SK-N-MC (cell line): ENCODE measurements around the gene FSD1L.
A peak's percentile ranks its signal among the peaks of the same experiment; 100 is the strongest.

Source experiments
- DNase-seq: peaks from one replicate; pipeline ENCODE4 v3.0.0-alpha.2; 2011; ENCODE audit warnings: low read depth, low spot score
- H3K27ac ChIP-seq: fragments of 200-600 bp; sonication (generic); 2 replicates; pipeline ENCODE4 v1.5.1; 2016; ENCODE audit warnings: mixed run types
- H3K36me3 ChIP-seq: fragments of 200-600 bp; sonication (generic); 2 replicates; pipeline ENCODE4 v1.6.1; 2017; ENCODE audit warnings: antibody characterized with exemption, low read length, mixed read lengths; ENCODE audit not compliant: insufficient read depth
- H3K4me3 ChIP-seq: fragments of 200-600 bp; sonication (generic); 2 replicates; pipeline ENCODE4 v1.5.1; 2016
- H3K9ac ChIP-seq: fragments of 200-600 bp; sonication (generic); 2 replicates; pipeline ENCODE4 v1.8.0; 2017; ENCODE audit warnings: mixed run types, mixed read lengths; ENCODE audit not compliant: insufficient read length
- H3K9me3 ChIP-seq: fragments of 200-600 bp; sonication (generic); 2 replicates; pipeline ENCODE4 v1.6.1; 2017; ENCODE audit warnings: low read depth, mild to moderate bottlenecking, antibody characterized with exemption, low read length, moderate library complexity, mixed read lengths
- EZH2 ChIP-seq: fragments of 200-600 bp; sonication (generic); IDR thresholded peaks from one replicate; pipeline ENCODE4 v1.6.1; 2017; ENCODE audit warnings: antibody characterized with exemption
- FOXP2 ChIP-seq: optimal IDR thresholded peaks from 2 replicates; pipeline ENCODE3; 2011; ENCODE audit warnings: mild to moderate bottlenecking, moderate library complexity; ENCODE audit not compliant: insufficient read depth; ENCODE audit errors: extremely low read length, control extremely low read depth
- POLR2AphosphoS5 ChIP-seq: IDR thresholded peaks from 2 replicates; pipeline ENCODE4 v1.6.1; 2012; ENCODE audit warnings: mild to moderate bottlenecking, low read depth, low read length, borderline replicate concordance

FSD1L gene

GRCh38 chr9:105439428-105439827 lies 8.4 kb upstream of the FSD1L start:
- Histone ChIP-seq H3K9ac (no peak overlapping the region), H3K36me3 (no peaks in the 10 kb centered on the region), H3K9me3 (no peaks in the 10 kb centered on the region), H3K27ac (no peak overlapping the region), H3K4me3 (no peak overlapping the region)
- DNase-seq: no peak
- TF ChIP-seq POLR2AphosphoS5: no peak
- TF ChIP-seq FOXP2: no peak
- TF ChIP-seq EZH2: no peak

- TF ChIP-seq FOXP2 (no peak), EZH2 (no peak), POLR2AphosphoS5 (no peak)
- no peaks in the 10 kb centered on the region for H3K36me3 ChIP-seq
These were observed 6.1 kb upstream of the FSD1L start for GRCh38 chr9:105441616-105442160.

GRCh38 chr9:105443121-105443520 lies 4.7 kb upstream of the FSD1L start:
- no peak overlapping the region for H3K27ac ChIP-seq
- H3K9me3 ChIP-seq: no peaks in the 10 kb centered on the region
- no peak for DNase-seq
- H3K36me3 ChIP-seq: no peaks in the 10 kb centered on the region
- H3K4me3 ChIP-seq: no peak overlapping the region
- H3K9ac ChIP-seq: no peak overlapping the region
- TF ChIP-seq EZH2: no peak
- TF ChIP-seq POLR2AphosphoS5: no peak
- no peak for TF ChIP-seq FOXP2

More at GRCh38 chr9:105441616-105442160, 6.1 kb upstream of the FSD1L start:
- Histone ChIP-seq H3K4me3 (0 out of 2 replicates have a peak overlapping the region, but pooled peaks have one; percentile 12), H3K27ac (peak overlapping the region; percentile 76), H3K9me3 (no peaks in the 10 kb centered on the region), H3K9ac (no peak overlapping the region)
- no peak for DNase-seq

GRCh38 chr9:105444130-105444529 lies 3.7 kb upstream of the FSD1L start:
- DNase-seq: no peak
- H3K4me3 ChIP-seq: no peak overlapping the region
- no peak overlapping the region for H3K9ac ChIP-seq
- no peaks in the 10 kb centered on the region for H3K9me3 ChIP-seq
- no peaks in the 10 kb centered on the region for H3K36me3 ChIP-seq
- no peak overlapping the region for H3K27ac ChIP-seq
- no peak for TF ChIP-seq FOXP2
- no peak for TF ChIP-seq EZH2
- TF ChIP-seq POLR2AphosphoS5: no peak

- DNase-seq: no peak
- H3K4me3 ChIP-seq: no peak overlapping the region
- H3K9me3 ChIP-seq: no peaks in the 10 kb centered on the region
- H3K9ac ChIP-seq: no peak overlapping the region
- H3K27ac ChIP-seq: no peak overlapping the region
- TF ChIP-seq EZH2 (no peak), FOXP2 (no peak), POLR2AphosphoS5 (no peak)
- H3K36me3 ChIP-seq: no peaks in the 10 kb centered on the region
These were observed 2.5 kb upstream of the FSD1L start for GRCh38 chr9:105445203-105445881.

GRCh38 chr9:105447386-105447813 lies 434 bp upstream of the FSD1L start:
- no peak overlapping the region for H3K27ac ChIP-seq
- H3K9me3 ChIP-seq: no peaks in the 10 kb centered on the region
- H3K4me3 ChIP-seq: peak overlapping the region; percentile 99
- TF ChIP-seq EZH2: no peak
- TF ChIP-seq FOXP2: no peak
- no peak for TF ChIP-seq POLR2AphosphoS5
- no peaks in the 10 kb centered on the region for H3K36me3 ChIP-seq
- H3K9ac ChIP-seq: peak overlapping the region; percentile 82
- no peak for DNase-seq

- TF ChIP-seq POLR2AphosphoS5: no peak
- no peak for TF ChIP-seq FOXP2
- no peak for TF ChIP-seq EZH2
- Histone ChIP-seq H3K9me3 (no peaks in the 10 kb centered on the region), H3K36me3 (peaks cover 7% of the 10 kb centered on the region; the same call in 1 of the 2 replicates), H3K9ac (peak overlapping the region; percentile 82), H3K4me3 (peak overlapping the region; percentile 99), H3K27ac (no peak overlapping the region)
- DNase-seq: no peak
These were observed 1.2 kb downstream of the FSD1L start for GRCh38 chr9:105449081-105449480.

- no peak overlapping the region for H3K9ac ChIP-seq
- DNase-seq: no peak
- H3K4me3 ChIP-seq: no peak overlapping the region
- TF ChIP-seq FOXP2: no peak
- no peak for TF ChIP-seq POLR2AphosphoS5
- TF ChIP-seq EZH2: no peak
- no peak overlapping the region for H3K27ac ChIP-seq
- peaks cover 12% of the 10 kb centered on the region; the same call in 1 of the 2 replicates for H3K36me3 ChIP-seq
- H3K9me3 ChIP-seq: peaks cover 3% of the 10 kb centered on the region; the same call in 1 of the 2 replicates
These were observed 4.4 kb downstream of the FSD1L start for GRCh38 chr9:105452185-105452584.

GRCh38 chr9:105455836-105456475 lies 8.1 kb downstream of the FSD1L start:
- Histone ChIP-seq H3K36me3 (peaks cover 26% of the 10 kb centered on the region), H3K27ac (no peak overlapping the region), H3K9me3 (peaks cover 3% of the 10 kb centered on the region; the same call in 1 of the 2 replicates), H3K4me3 (no peak overlapping the region), H3K9ac (no peak overlapping the region)
- DNase-seq: no peak
- no peak for TF ChIP-seq POLR2AphosphoS5
- TF ChIP-seq EZH2: no peak
- TF ChIP-seq FOXP2: no peak
